CD8-positive, alpha-beta memory T cell (primary cell): ENCODE results near the gene KATNAL1. TPM values are rescaled to one million over a fixed set of nuclear protein-coding genes. Genes with fewer than 3 reads are reported as not detected.
A peak's percentile ranks its signal among the peaks of the same experiment; 100 is the strongest.
"Not testable (repeated sequence)": the region's sequence is repeated elsewhere in the genome, so short reads cannot be mapped to it uniquely, and the experiment has no call there.

Source experiments
- CTCF ChIA-PET: fragments of 350-600 bp; sonication (Branson Sonifier 250); formaldehyde crosslinking; loops from one replicate; lab custom pipeline; 2021; ENCODE audit warnings: antibody characterized with exemption; lab: Charles Lee
- POLR2A ChIA-PET: fragments of 350-600 bp; sonication (Branson Sonifier 250); formaldehyde crosslinking; loops from one replicate; lab custom pipeline; 2021; ENCODE audit warnings: antibody characterized with exemption; lab: Charles Lee
- DNase-seq, 5 donors: peaks; one replicate each; pipeline versions ENCODE4 v3.0.0 to v3.0.0-alpha.2; 2020 to 2022; ENCODE audit warnings: mixed read lengths in 1 of 5
- H3K27ac ChIP-seq: one replicate; pipeline ENCODE4 v1.7.0; 2013; ENCODE audit warnings: low read depth, mild to moderate bottlenecking, low read length, moderate library complexity
- H3K27me3 ChIP-seq: 2 replicates; pipeline ENCODE4 v1.7.0; 2013; ENCODE audit warnings: low read length, mild to moderate bottlenecking; ENCODE audit not compliant: insufficient read depth, poor library complexity, severe bottlenecking
- H3K36me3 ChIP-seq: 2 replicates; pipeline ENCODE4 v1.7.0; 2013; ENCODE audit warnings: mild to moderate bottlenecking, low read length, moderate library complexity; ENCODE audit not compliant: insufficient read depth
- H3K4me1 ChIP-seq: 2 replicates; pipeline ENCODE4 v1.7.0; 2013; ENCODE audit warnings: mild to moderate bottlenecking, low read length, moderate library complexity; ENCODE audit not compliant: insufficient read depth
- H3K4me3 ChIP-seq: 2 replicates; pipeline ENCODE4 v1.7.0; 2013; ENCODE audit warnings: mild to moderate bottlenecking, low read length
- H3K9me3 ChIP-seq: 2 replicates; pipeline ENCODE4 v1.7.0; 2013; ENCODE audit warnings: mild to moderate bottlenecking, low read length
- H3K27ac Mint-ChIP-seq, 8 donors: one replicate each; pipeline ENCODE4 v1.8.0; 2020 to 2021; ENCODE audit warnings: mixed read lengths in 8 of 8, mild to moderate bottlenecking in 6 of 8, inconsistent platforms in 3 of 8, moderate library complexity in 3 of 8
- H3K27me3 Mint-ChIP-seq, 2 donors: one replicate each; pipeline ENCODE4 v1.8.0; 2020 to 2021; ENCODE audit warnings: mixed read lengths in 2 of 2, mild to moderate bottlenecking in 1 of 2, moderate library complexity in 1 of 2
- H3K36me3 Mint-ChIP-seq, 3 donors: one replicate each; pipeline ENCODE4 v1.8.0; 2020 to 2021; ENCODE audit warnings: mixed read lengths in 3 of 3, inconsistent platforms in 1 of 3, mild to moderate bottlenecking in 1 of 3
- H3K4me1 Mint-ChIP-seq, 3 donors: one replicate each; pipeline ENCODE4 v1.8.0; 2020 to 2021; ENCODE audit warnings: mixed read lengths in 3 of 3, inconsistent platforms in 1 of 3, mild to moderate bottlenecking in 1 of 3
- H3K4me3 Mint-ChIP-seq, 7 donors: one replicate each; pipeline ENCODE4 v1.8.0; 2020 to 2021; ENCODE audit warnings: mixed read lengths in 7 of 7, mild to moderate bottlenecking in 6 of 7, moderate library complexity in 4 of 7, inconsistent platforms in 2 of 7
- H3K9me3 Mint-ChIP-seq, 5 donors: one replicate each; pipeline ENCODE4 v1.8.0; 2020 to 2022; ENCODE audit warnings: mixed read lengths in 5 of 5, mild to moderate bottlenecking in 3 of 5, moderate library complexity in 2 of 5, inconsistent platforms in 1 of 5
- polyA plus RNA-seq: library from polyadenylated mRNA; unstranded; fragments of 300-500 nt; fragmentation: Illumina TruSeq; gene quantifications from one replicate; pipeline ENCODE4 v1.2.3, GENCODE V29; 2021
- total RNA-seq, 2 experiments: library from RNA; stranded (reverse); gene quantifications; one replicate each; pipeline ENCODE4 v1.2.3, GENCODE V29; 2021

The KATNAL1 gene
- total and polyA plus RNA-seq, 3 experiments from 2014 or later = 5.6 to 16.5 (median 11.0) TPM

- Histone ChIP-seq H3K4me1 (no peaks in the 10 kb centered on the region), H3K36me3 (no peaks in the 10 kb centered on the region), H3K9me3 (no peaks in the 10 kb centered on the region), H3K4me3 (no peak overlapping the region), H3K27me3 (no peaks in the 10 kb centered on the region), H3K27ac (no peak overlapping the region)
- CTCF ChIA-PET = interaction anchor here (1.6 to 2.0 kb wide), 2 partner anchors 47 to 127 kb away, joined by 3 to 6 read pairs; partner anchors contain the start of gene KATNAL1
- Mint-ChIP-seq H3K27ac (peak overlapping the region in 1 of 8 donors; percentile 42), H3K36me3 (no peaks in the 10 kb centered on the region), H3K4me3 (no peak overlapping the region), H3K4me1 (no peaks in the 10 kb centered on the region), H3K9me3 (no peaks in the 10 kb centered on the region), H3K27me3 (peaks cover 0 to 2% of the 10 kb centered on the region in 2 donors)
- DNase-seq = no peak
- POLR2A ChIA-PET = no interaction called here
Measured at GRCh38 chr13:30179597-30180276, 127.6 kb downstream of the KATNAL1 start.

- Mint-ChIP-seq H3K4me3 (no peak overlapping the region), H3K36me3 (no peaks in the 10 kb centered on the region), H3K27me3 (peaks cover 0 to 2% of the 10 kb centered on the region in 2 donors), H3K27ac (no peak overlapping the region), H3K4me1 (no peaks in the 10 kb centered on the region), H3K9me3 (no peaks in the 10 kb centered on the region)
- H3K27ac ChIP-seq = no peak overlapping the region
- H3K9me3 ChIP-seq = no peaks in the 10 kb centered on the region
- no peaks in the 10 kb centered on the region for H3K36me3 ChIP-seq
- POLR2A ChIA-PET = no interaction called here
- no peaks in the 10 kb centered on the region for H3K27me3 ChIP-seq
- no peaks in the 10 kb centered on the region for H3K4me1 ChIP-seq
- CTCF ChIA-PET = interaction anchor here (1.6 to 2.0 kb wide), 2 partner anchors 47 to 128 kb away, joined by 3 to 6 read pairs; partner anchors contain the start of gene KATNAL1
- no peak for DNase-seq
- H3K4me3 ChIP-seq = no peak overlapping the region
Measured at GRCh38 chr13:30178976-30179375, 128.4 kb downstream of the KATNAL1 start.

DNA sequence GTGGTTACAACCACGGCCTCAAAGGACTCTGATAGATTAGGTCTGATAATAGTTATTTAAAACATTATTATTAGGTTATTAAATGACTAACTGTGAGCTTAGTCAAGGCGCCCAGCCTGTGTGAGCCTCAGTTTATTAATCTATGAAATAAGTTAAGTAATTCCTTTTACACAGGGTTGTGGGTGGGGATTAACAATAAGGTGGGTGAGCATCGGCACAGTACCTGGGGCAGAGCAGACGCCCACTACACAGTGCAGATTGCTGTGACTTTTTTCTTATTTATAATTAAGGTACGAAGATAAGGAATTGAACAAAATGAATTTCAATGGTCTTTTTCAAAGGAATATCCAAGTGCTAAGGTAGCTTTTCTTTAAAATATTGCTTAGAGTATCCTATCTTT lies 132.2 kb downstream of the KATNAL1 start:
- Histone ChIP-seq H3K4me3 (no peak overlapping the region), H3K27me3 (no peaks in the 10 kb centered on the region), H3K27ac (no peak overlapping the region), H3K36me3 (no peaks in the 10 kb centered on the region), H3K4me1 (no peaks in the 10 kb centered on the region), H3K9me3 (no peaks in the 10 kb centered on the region)
- ChIA-PET POLR2A (interaction anchor here (0.7 kb wide), 1 partner anchor 30 kb away, joined by 4 read pairs; no protein-coding TSS in a partner anchor), CTCF (interaction anchor here (1.8 kb wide), 1 partner anchor 43 kb away, joined by 10 read pairs; no protein-coding TSS in a partner anchor)
- H3K27me3 Mint-ChIP-seq = peaks cover 0 to 2% of the 10 kb centered on the region in 2 donors
- H3K9me3 Mint-ChIP-seq = no peaks in the 10 kb centered on the region
- H3K27ac Mint-ChIP-seq = no peak overlapping the region
- no peak overlapping the region for H3K4me3 Mint-ChIP-seq
- no peaks in the 10 kb centered on the region for H3K36me3 Mint-ChIP-seq
- peaks cover 6 to 8% (median 7%) of the 10 kb centered on the region in 3 donors for H3K4me1 Mint-ChIP-seq
- no peak for DNase-seq

DNA sequence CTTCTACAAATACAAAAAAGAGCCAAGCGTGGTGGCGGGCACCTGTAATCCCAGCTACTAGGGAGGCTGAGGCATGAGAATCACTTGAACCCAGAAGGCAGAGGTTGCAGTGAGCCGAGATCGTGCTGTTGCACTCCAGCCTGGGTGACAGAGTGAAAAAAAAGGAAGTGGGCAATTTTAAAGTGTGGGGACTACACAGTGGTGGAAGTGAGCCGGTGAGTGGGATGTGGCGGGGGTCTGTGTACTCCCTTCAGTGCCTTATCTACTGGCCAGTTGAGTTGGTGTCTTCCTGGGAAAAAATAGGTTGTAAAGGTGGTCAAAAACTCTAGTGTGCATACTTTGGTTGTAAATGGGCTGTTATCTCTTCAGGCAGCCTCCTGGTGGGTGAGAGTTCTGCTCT lies 133.1 kb downstream of the KATNAL1 start:
- CTCF ChIA-PET = interaction anchor here (1.3 kb wide), 1 partner anchor 41 kb away, joined by 3 read pairs; no protein-coding TSS in a partner anchor
- peaks cover 10 to 17% (median 12%) of the 10 kb centered on the region in 3 donors for H3K4me1 Mint-ChIP-seq
- not testable (repeated sequence) for H3K4me1 ChIP-seq

DNA sequence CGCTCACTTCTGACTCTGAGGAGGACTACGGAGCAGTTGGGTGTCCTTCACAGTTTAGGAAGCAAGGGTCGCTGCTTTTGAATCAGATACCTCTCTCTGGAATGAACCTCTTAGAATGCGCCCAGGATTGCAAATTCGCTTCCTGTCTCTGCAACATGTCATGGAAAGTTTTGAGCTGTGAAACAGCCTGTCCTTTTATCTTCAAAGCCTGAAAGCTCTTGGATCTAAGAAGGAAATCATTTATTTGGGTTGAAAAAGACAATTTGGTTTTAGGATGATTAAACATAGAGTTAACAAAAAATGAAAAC lies 134.1 kb downstream of the KATNAL1 start:
- Histone ChIP-seq H3K9me3 (no peaks in the 10 kb centered on the region), H3K36me3 (no peaks in the 10 kb centered on the region), H3K27ac (no peak overlapping the region), H3K27me3 (no peaks in the 10 kb centered on the region), H3K4me1 (peaks cover 7% of the 10 kb centered on the region), H3K4me3 (no peak overlapping the region)
- no peak overlapping the region for H3K4me3 Mint-ChIP-seq
- ChIA-PET POLR2A (interaction anchor here (0.5 kb wide), 1 partner anchor 333 kb away, joined by 3 read pairs; no protein-coding TSS in a partner anchor), CTCF (interaction anchor here (1.1 to 1.3 kb wide), 2 partner anchors 40 to 58 kb away, joined by 3 read pairs; no protein-coding TSS in a partner anchor)
- H3K27ac Mint-ChIP-seq = peak overlapping the region in 1 of 8 donors; percentile 7
- no peak for DNase-seq
- H3K27me3 Mint-ChIP-seq = peaks cover 0 to 2% of the 10 kb centered on the region in 2 donors
- no peaks in the 10 kb centered on the region for H3K36me3 Mint-ChIP-seq
- peaks cover 10 to 17% (median 14%) of the 10 kb centered on the region in 3 donors for H3K4me1 Mint-ChIP-seq
- no peaks in the 10 kb centered on the region for H3K9me3 Mint-ChIP-seq

More for the DNA sequence above, 133.1 kb downstream of the KATNAL1 start:
- H3K27me3 Mint-ChIP-seq, H3K27ac ChIP-seq, H3K27me3 ChIP-seq, H3K36me3 ChIP-seq, H3K36me3 Mint-ChIP-seq, H3K4me3 Mint-ChIP-seq, POLR2A ChIA-PET, H3K4me3 ChIP-seq, H3K9me3 Mint-ChIP-seq, DNase-seq, H3K9me3 ChIP-seq: not testable (repeated sequence)
- H3K27ac Mint-ChIP-seq = peak overlapping the region in 2 of 8 donors; percentile 27 to 63

GRCh38 chr13:30172593-30173302 lies 134.6 kb downstream of the KATNAL1 start:
- Histone ChIP-seq H3K27ac (no peak overlapping the region), H3K9me3 (no peaks in the 10 kb centered on the region), H3K36me3 (no peaks in the 10 kb centered on the region), H3K27me3 (no peaks in the 10 kb centered on the region), H3K4me1 (peaks cover 7% of the 10 kb centered on the region), H3K4me3 (no peak overlapping the region)
- H3K36me3 Mint-ChIP-seq = no peaks in the 10 kb centered on the region
- no peak for DNase-seq
- peaks cover 10 to 17% (median 14%) of the 10 kb centered on the region in 3 donors for H3K4me1 Mint-ChIP-seq
- H3K27ac Mint-ChIP-seq = peak overlapping the region in 1 of 8 donors; percentile 7
- no peak overlapping the region for H3K4me3 Mint-ChIP-seq
- POLR2A ChIA-PET = no interaction called here
- peaks cover 0 to 2% of the 10 kb centered on the region in 2 donors for H3K27me3 Mint-ChIP-seq
- no peaks in the 10 kb centered on the region for H3K9me3 Mint-ChIP-seq
- CTCF ChIA-PET = interaction anchor here (1.1 to 1.3 kb wide), 2 partner anchors 40 to 57 kb away, joined by 3 read pairs; no protein-coding TSS in a partner anchor

DNA sequence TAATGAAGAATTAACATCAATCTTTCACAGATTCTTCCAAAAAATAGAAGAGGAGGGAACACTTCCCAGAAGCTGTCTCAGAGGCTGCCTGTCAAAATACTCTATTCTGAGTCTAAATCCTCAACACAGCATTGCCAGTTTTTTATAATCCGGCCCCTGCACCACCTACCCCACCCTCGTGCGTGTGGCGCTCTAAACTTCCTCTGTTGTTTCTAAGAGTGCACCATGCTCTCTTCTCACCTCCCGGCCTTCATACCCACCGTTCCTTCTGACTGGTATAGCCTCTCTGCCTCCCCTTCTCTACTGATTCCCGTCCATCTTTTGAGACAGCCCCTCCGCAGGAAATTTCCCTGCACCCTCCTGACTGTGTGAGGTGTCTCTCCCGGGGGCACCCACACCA lies 136.8 kb downstream of the KATNAL1 start:
- CTCF ChIA-PET = interaction anchor here (2.2 kb wide), 1 partner anchor 39 kb away, joined by 13 read pairs; no protein-coding TSS in a partner anchor
- Histone ChIP-seq H3K9me3 (no peaks in the 10 kb centered on the region), H3K4me1 (peaks cover 7% of the 10 kb centered on the region), H3K36me3 (no peaks in the 10 kb centered on the region), H3K4me3 (no peak overlapping the region), H3K27ac (no peak overlapping the region), H3K27me3 (no peaks in the 10 kb centered on the region)
- H3K4me1 Mint-ChIP-seq = peaks cover 12 to 17% (median 14%) of the 10 kb centered on the region in 3 donors
- DNase-seq = no peak
- no peak overlapping the region for H3K4me3 Mint-ChIP-seq
- POLR2A ChIA-PET = no interaction called here
- peak overlapping the region in 1 of 8 donors; percentile 58 for H3K27ac Mint-ChIP-seq
- H3K36me3 Mint-ChIP-seq = no peaks in the 10 kb centered on the region
- H3K27me3 Mint-ChIP-seq = no peaks in the 10 kb centered on the region
- H3K9me3 Mint-ChIP-seq = no peaks in the 10 kb centered on the region
